OCI-LY7 (cell line): ENCODE measurements around the gene HCRTR1. TPM values are rescaled to one million over a fixed set of nuclear protein-coding genes. Genes with fewer than 3 reads are reported as not detected.
A peak's percentile ranks its signal among the peaks of the same experiment; 100 is the strongest.

Experiments used
- BruUV-seq: library from RNA; stranded (reverse); fragments of 400-500 nt; replicated peaks from 2 replicates; lab custom pipeline; 2021; lab: Mats Ljungman, UMichigan
- CTCF ChIA-PET: fragments of 300-600 bp; sonication (Branson Sonifier 250); formaldehyde crosslinking; loops from one replicate; lab custom pipeline; 2022; ENCODE audit warnings: antibody characterized with exemption; ENCODE audit not compliant: unreplicated experiment; lab: Charles Lee
- POLR2A ChIA-PET: fragments of 300-600 bp; sonication (Branson Sonifier 250); formaldehyde crosslinking; loops from one replicate; lab custom pipeline; 2022; ENCODE audit warnings: antibody characterized with exemption; lab: Charles Lee
- DNase-seq: peaks from one replicate; pipeline ENCODE4 v3.0.0-alpha.2; 2015; ENCODE audit warnings: low spot score
- H2AFZ ChIP-seq: fragments of 200-600 bp; sonication (generic), shearing (Covaris generic); 2 replicates; pipeline ENCODE4 v1.6.1; 2014; ENCODE audit warnings: mild to moderate bottlenecking, antibody characterized with exemption, low read length, moderate library complexity
- H3K27ac ChIP-seq: fragments of 200-600 bp; sonication (generic); 2 replicates; pipeline ENCODE4 v1.5.1; 2014; ENCODE audit warnings: mixed run types, low read depth, mild to moderate bottlenecking, moderate library complexity, low read length, inconsistent platforms; ENCODE audit not compliant: poor library complexity, severe bottlenecking
- H3K36me3 ChIP-seq: fragments of 200-600 bp; sonication (generic); 2 replicates; pipeline ENCODE4 v1.6.1; 2014; ENCODE audit warnings: mild to moderate bottlenecking, antibody characterized with exemption, low read length, moderate library complexity, mixed read lengths; ENCODE audit not compliant: insufficient read depth
- H3K4me1 ChIP-seq: fragments of 200-600 bp; sonication (generic); 2 replicates; pipeline ENCODE4 v1.5.1; 2014; ENCODE audit warnings: mild to moderate bottlenecking, low read length; ENCODE audit not compliant: insufficient read depth, poor library complexity, severe bottlenecking
- H3K4me2 ChIP-seq: fragments of 200-600 bp; sonication (generic); 2 replicates; pipeline ENCODE4 v1.6.1; 2014; ENCODE audit warnings: mild to moderate bottlenecking, low read length
- H3K4me3 ChIP-seq: fragments of 200-600 bp; sonication (generic); 2 replicates; pipeline ENCODE4 v1.5.1; 2014; ENCODE audit warnings: mild to moderate bottlenecking, low read depth, low read length; ENCODE audit not compliant: poor library complexity, severe bottlenecking
- H3K79me2 ChIP-seq: fragments of 200-600 bp; sonication (generic); 2 replicates; pipeline ENCODE4 v1.6.1; 2016; ENCODE audit warnings: low read depth, mild to moderate bottlenecking, low read length, moderate library complexity, mixed read lengths; ENCODE audit not compliant: insufficient read depth
- H3K9me2 ChIP-seq: fragments of 200-600 bp; sonication (generic); 2 replicates; pipeline ENCODE4 v1.6.1; 2016; ENCODE audit warnings: mild to moderate bottlenecking, low read length, mixed read lengths; ENCODE audit not compliant: insufficient read depth
- H3K9me3 ChIP-seq: fragments of 200-600 bp; sonication (generic); 2 replicates; pipeline ENCODE4 v1.6.1; 2014; ENCODE audit warnings: mild to moderate bottlenecking, mixed run types, low read length, mixed read lengths
- H4K20me1 ChIP-seq: fragments of 200-600 bp; sonication (generic); 2 replicates; pipeline ENCODE4 v1.6.1; 2014; ENCODE audit warnings: mild to moderate bottlenecking, antibody characterized with exemption, low read length, moderate library complexity, mixed read lengths; ENCODE audit not compliant: insufficient read depth
- CTCF ChIP-seq: fragments of 200-600 bp; sonication (generic); conservative IDR thresholded peaks from 2 replicates; pipeline ENCODE4 v1.5.1; 2014; ENCODE audit warnings: mild to moderate bottlenecking, antibody characterized with exemption, low read length, moderate library complexity, mixed read lengths
- EZH2phosphoT487 ChIP-seq: fragments of 200-600 bp; sonication (generic); IDR thresholded peaks from 2 replicates; pipeline ENCODE4 v1.6.1; 2018; ENCODE audit warnings: low read depth, borderline replicate concordance, mild to moderate bottlenecking, mixed run types, antibody characterized with exemption, low read length, moderate library complexity, mixed read lengths
- intact Hi-C: fragments of 100-400 bp; cut with micrococcal nuclease; formaldehyde crosslinking; loops from one replicate; pipeline ENCODE4 v1.10.0; 2022; ENCODE audit not compliant: unreplicated experiment
- total RNA-seq, 2 experiments: library from RNA; depleted of rRNA in 1 of 2; stranded (reverse); fragments of >200 nt in 1 of 2; shearing (Covaris generic) in 1 of 2; gene quantifications; 2 replicates each; pipeline ENCODE4 v1.2.3, GENCODE V29; 2014 to 2022

The HCRTR1 gene
- total RNA-seq, 2 experiments from 2014 or later = not detected

- DNase-seq = no peak
- no peak overlapping the region for H3K27ac ChIP-seq
- no peaks in the 10 kb centered on the region for H4K20me1 ChIP-seq
- no TSS peak for BruUV-seq
- H3K4me1 ChIP-seq = peaks cover 15% of the 10 kb centered on the region
- no peak overlapping the region for H2AFZ ChIP-seq
- H3K9me2 ChIP-seq = no peaks in the 10 kb centered on the region
- ChIA-PET POLR2A (interaction anchor here (1.3 kb wide), 1 partner anchor 11 kb away, joined by 3 read pairs; no protein-coding TSS in a partner anchor), CTCF (no interaction called here)
- H3K36me3 ChIP-seq = 0 out of 2 replicates have a peak, but pooled peaks cover 3% of the 10 kb centered on the region
- no peaks in the 10 kb centered on the region for H3K9me3 ChIP-seq
- H3K4me3 ChIP-seq = peak overlapping the region; percentile 81
- intact Hi-C loops = no loop called here
- TF ChIP-seq EZH2phosphoT487 (no peak), CTCF (no peak)
- peaks cover 20% of the 10 kb centered on the region; the same call in 1 of the 2 replicates for H3K79me2 ChIP-seq
- no peak overlapping the region for H3K4me2 ChIP-seq
Observed at GRCh38 chr1:31646259-31646960, 28.9 kb downstream of the HCRTR1 start.

GRCh38 chr1:31647106-31647505, 29.6 kb downstream of the HCRTR1 start:
- Histone ChIP-seq H3K9me3 (no peaks in the 10 kb centered on the region), H2AFZ (no peak overlapping the region), H3K4me2 (no peak overlapping the region), H4K20me1 (no peaks in the 10 kb centered on the region), H3K4me1 (peaks cover 15% of the 10 kb centered on the region), H3K79me2 (peaks cover 20% of the 10 kb centered on the region; the same call in 1 of the 2 replicates), H3K9me2 (no peaks in the 10 kb centered on the region), H3K4me3 (no peak overlapping the region), H3K27ac (no peak overlapping the region), H3K36me3 (0 out of 2 replicates have a peak, but pooled peaks cover 3% of the 10 kb centered on the region)
- intact Hi-C loops = no loop called here
- ChIA-PET CTCF (no interaction called here), POLR2A (interaction anchor here (1.3 kb wide), 1 partner anchor 11 kb away, joined by 3 read pairs; no protein-coding TSS in a partner anchor)
- no peak for TF ChIP-seq EZH2phosphoT487
- no peak for TF ChIP-seq CTCF
- DNase-seq = no peak
- no TSS peak for BruUV-seq

DNA sequence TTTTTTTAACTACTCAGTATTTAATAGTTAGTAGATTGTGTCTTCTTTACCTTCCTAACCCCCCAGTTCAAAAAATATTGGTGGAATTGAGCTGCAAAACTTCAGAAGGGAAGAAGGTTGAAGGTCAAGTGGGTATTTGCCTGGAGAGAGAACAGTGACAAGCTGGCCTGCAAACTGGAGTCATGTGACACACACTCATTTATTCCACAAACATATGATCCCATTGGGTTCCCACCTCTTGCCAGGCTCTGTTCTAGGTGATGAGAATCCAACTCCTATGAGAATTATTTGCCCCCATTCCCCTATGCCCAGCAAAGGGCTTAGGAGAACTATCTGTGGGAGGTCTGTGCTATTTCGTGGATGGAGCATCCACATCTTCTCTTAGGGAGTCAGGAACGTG, 30.7 kb downstream of the HCRTR1 start:
- Histone ChIP-seq H3K4me1 (peaks cover 14% of the 10 kb centered on the region), H3K4me2 (no peak overlapping the region), H3K4me3 (no peak overlapping the region), H3K9me2 (no peaks in the 10 kb centered on the region), H3K27ac (no peak overlapping the region), H3K9me3 (no peaks in the 10 kb centered on the region), H3K36me3 (no peaks in the 10 kb centered on the region), H4K20me1 (no peaks in the 10 kb centered on the region), H3K79me2 (peaks cover 11% of the 10 kb centered on the region; the same call in 1 of the 2 replicates), H2AFZ (no peak overlapping the region)
- ChIA-PET POLR2A (interaction anchor here (0.6 to 0.7 kb wide), 2 partner anchors 13 to 294 kb away, joined by 3 read pairs; no protein-coding TSS in a partner anchor), CTCF (no interaction called here)
- TF ChIP-seq EZH2phosphoT487 = no peak
- TF ChIP-seq CTCF = no peak
- no peak for DNase-seq
- intact Hi-C loops = no loop called here
- BruUV-seq = no TSS peak
